OCI-LY7 (cell line): Measurements from ENCODE around the gene MMP11.

Source experiments
- CTCF ChIP-seq: fragments of 200-600 bp; sonication (generic); conservative IDR thresholded peaks from 2 replicates; pipeline ENCODE4 v1.5.1; 2014; ENCODE audit warnings: mild to moderate bottlenecking, antibody characterized with exemption, low read length, moderate library complexity, mixed read lengths
- EZH2phosphoT487 ChIP-seq: fragments of 200-600 bp; sonication (generic); IDR thresholded peaks from 2 replicates; pipeline ENCODE4 v1.6.1; 2018; ENCODE audit warnings: low read depth, borderline replicate concordance, mild to moderate bottlenecking, mixed run types, antibody characterized with exemption, low read length, moderate library complexity, mixed read lengths

DNA sequence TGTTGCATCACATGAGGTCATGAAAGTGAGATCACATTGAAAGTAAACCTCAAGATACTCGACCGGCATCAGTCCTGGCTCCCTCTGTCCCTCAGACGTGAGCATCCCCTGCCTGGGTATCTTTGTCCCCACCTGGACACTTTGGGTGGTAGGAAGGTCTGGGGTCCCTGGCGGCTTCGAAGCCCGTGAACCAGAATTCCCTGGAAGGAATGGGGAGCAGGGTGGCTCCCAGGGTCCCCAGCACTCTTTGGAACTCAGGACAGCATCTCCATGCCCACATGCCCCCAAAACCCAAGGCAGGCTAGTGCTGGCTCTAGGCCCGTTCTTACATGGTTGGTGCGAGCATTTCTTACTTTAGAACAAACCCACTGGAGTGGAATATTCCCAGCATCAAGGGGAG, 58.6 kb downstream of the MMP11 start:
- TF ChIP-seq CTCF (no peak), EZH2phosphoT487 (no peak)
